HG03025 (cell line): ENCODE measurements around the gene NME7.
"Not testable (repeated sequence)": the region's sequence is repeated elsewhere in the genome, so short reads cannot be mapped to it uniquely, and the experiment has no call there.

Experiments
- ATAC-seq: cut with Tn5 transposase; IDR thresholded peaks from one replicate; pipeline ENCODE4 v1.9.1; 2021; ENCODE audit warnings: mild to moderate bottlenecking, moderate library complexity; ENCODE audit not compliant: unreplicated experiment, low FRiP score

Gene NME7

DNA sequence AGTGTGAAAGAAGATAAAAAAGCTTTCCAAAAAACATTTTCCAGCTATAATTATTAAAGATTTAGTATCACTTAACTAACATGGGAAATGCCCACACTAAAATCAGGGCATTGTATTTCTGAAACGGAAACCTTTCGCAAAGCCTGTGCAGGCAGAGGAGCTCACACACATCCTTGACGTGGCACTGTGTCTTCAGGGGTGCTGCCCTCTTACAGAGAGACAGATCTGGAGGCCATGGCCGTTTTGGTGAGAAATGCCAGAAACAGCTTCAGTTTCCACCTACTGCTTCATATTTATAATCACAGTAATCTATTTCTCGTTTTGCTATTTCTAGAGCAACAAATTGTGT, 234.4 kb downstream of the NME7 start:
- no peak for ATAC-seq

DNA sequence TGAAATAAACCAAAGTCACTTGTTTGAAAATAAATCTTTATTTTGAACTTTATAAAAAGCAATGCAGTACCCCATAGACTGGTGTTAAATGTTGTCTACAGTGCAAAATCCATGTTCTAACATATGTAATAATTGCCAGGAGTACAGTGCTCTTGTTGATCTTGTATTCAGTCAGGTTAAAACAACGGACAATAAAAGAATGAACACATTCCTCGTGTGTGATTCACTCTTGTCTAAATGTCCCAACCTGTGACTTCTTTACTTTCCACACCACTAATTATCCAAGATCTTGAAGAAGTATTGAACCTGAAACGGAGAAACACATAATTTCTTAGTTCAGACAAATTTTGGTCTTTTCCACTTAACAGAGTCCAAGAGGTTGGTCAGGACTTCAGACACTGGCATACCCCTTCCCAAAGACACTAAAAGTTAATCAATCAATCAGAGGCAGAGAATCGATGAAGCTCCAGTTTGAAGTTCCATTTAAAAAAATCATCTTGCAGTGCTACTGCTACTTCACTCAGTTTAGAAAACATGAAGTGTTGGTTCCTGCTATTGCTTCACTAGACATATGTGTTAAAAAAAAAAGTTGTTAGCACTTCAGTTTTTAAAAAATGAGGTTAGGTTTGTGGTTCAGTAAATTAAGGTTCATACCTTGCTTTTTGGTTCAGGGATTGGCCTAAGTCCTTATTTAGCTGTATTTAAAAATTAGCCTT, 234.9 kb downstream of the NME7 start:
- ATAC-seq: no peak

DNA sequence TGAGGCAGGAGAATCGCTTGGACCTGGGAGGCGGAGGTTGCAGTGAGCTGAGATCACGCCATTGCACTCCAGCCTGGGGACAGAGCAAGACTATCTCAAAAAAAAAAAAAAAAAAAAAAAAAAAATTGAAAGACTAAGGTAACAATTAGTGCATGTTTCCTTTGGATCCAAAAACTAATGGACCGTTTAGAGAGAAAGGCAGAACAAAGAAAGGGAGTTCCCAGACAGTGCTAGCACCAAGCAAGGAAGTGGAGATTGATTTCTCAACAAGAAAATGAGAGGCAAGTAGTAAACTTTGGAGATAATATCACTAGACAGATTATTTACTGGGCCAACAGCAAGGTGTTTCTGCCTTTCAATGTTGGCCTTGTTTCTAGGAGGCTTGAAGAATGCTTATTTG, 236.9 kb downstream of the NME7 start:
- no peak for ATAC-seq

DNA sequence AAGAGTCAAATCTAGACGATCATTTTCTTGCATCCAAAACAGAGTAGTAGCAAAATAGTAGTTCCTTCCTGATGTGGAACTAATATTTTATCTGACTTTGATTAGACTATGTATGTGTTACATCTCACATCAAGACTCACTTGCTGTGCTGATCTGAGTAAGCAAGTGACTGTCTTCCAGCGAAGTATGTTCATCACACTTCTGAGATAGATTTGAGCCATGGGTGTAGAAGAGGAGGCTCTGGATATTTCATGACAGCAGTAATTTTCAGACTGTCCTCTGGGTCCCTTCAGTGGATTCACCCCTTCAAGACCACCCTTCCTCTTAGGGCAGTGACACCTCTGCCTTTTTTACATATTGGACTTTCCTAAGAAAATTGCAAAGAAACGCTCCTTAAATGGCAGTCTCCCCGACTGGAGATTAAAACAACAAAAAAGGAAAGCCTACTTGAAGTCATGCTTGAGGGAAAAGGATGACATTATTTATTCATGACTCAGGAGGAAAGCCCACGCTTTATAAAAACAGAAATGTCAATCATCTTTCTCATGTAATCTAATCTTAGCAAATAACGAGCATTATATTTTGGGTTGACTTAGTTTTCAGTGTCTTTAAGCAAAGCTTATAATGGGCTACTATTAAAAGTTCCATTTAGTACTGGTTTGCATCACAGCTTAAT, 238.3 kb downstream of the NME7 start:
- ATAC-seq: no peak

DNA sequence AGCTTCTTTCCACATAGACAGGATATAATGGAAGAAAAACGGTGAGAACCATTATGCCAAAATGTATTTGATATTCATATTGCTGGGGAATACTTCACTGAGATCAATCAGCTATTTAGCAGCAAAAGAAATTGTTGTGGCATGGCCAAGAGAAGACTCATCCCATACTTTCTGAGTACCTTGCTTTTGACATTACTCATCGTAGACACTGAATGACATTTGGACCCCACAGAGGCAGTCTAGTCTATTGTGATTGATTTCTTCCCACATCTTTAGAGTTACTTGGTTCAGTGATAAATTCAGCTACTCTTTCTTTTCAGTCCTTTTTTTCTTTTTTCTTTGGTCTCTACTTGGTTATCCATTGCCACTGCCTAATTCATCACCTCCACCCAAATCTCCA, 239.0 kb downstream of the NME7 start:
- ATAC-seq: no peak

DNA sequence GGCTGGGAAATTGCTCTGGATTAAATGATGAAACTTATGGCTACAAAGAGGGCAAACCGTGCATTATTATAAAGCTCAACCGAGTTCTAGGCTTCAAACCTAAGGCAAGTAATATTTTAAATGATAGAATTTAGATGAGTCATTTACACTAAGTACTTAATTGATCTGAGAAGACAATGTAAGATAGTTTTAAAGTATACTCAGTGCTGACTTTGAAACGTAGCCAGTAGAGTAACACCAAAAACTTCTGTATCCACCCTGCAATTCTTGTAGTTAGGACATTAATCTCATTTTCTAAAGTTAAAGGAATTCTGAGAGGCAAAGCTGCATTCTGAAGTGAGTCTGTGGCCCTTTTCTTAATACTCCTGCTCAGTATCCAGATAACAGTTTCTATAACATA, 240.3 kb downstream of the NME7 start:
- ATAC-seq: no peak

DNA sequence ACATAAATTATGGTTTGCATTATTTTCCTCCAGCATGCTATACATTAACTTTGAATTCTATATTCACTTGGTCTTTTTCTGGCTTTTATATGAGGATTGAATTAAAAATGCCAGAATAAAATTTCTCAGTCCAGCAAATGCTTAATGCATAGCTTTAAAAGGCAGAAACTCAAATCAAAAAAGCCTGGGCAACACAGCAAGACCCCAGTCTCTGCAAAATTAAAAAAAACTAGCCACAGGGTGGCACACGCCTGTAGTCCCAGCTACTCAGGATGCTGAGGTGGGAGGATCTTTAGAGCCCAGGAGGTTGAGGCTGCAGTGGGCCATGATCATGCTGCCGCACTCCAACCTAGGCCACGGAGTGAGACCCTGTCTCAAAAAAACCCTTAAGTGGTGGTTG, 241.3 kb downstream of the NME7 start:
- no peak for ATAC-seq

DNA sequence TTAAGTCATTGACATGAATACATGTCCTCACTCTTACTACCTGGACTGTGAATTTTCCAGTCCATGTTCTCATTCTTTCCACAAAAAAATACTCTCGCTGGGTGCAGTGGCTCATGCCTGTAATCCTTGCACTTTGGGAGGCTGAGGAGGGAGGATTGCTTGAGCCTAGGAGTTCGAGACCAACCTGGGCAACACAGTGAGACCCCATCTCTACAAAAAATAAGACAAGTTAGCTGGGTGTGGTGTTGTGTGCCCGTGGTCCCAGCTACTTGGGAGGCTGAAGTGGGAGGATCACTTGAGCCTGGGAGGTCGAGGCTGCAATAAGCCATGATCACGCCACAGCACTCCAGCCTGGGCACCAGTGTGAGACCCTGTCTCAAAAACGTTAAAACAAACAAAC, 242.0 kb downstream of the NME7 start:
- not testable (repeated sequence) for ATAC-seq

DNA sequence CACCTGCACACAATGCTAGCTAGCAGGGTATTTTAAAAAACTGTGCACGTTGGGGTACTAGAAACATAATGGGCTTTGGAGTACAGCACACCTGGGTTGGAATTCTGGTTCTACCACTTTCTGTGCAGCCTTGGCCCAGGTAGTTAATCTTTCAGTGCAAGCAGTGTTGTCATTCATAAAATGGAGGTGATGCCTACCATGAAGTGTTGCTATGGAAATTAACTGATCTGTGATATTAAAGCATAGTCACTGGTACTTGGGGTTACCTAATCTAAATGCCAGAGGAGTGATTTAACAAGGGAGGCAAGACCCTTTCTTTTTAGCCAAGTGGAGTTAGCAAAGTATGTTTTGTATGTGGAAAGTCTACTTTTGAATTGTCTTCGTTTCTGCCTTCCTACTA, 243.1 kb downstream of the NME7 start:
- ATAC-seq: no peak

DNA sequence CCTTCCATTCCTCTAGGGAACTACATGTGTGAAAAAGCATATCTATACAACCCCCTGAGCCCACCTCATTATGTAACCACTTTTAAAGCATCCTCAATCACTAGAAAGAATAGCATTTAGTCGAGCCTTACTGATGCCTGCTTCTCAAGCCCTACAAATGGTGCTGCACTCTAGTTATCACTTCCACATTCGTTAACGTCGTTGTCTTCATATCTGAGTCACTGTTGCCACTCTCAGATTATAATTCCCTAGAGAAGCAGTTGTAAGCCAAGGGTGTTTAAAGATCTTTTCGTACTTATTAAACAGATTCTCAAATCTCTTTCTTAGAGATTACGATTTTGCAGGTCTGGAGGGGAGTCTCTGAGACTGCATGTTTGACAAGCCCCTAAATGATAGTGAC, 244.6 kb downstream of the NME7 start:
- peak; percentile 53 for ATAC-seq

DNA sequence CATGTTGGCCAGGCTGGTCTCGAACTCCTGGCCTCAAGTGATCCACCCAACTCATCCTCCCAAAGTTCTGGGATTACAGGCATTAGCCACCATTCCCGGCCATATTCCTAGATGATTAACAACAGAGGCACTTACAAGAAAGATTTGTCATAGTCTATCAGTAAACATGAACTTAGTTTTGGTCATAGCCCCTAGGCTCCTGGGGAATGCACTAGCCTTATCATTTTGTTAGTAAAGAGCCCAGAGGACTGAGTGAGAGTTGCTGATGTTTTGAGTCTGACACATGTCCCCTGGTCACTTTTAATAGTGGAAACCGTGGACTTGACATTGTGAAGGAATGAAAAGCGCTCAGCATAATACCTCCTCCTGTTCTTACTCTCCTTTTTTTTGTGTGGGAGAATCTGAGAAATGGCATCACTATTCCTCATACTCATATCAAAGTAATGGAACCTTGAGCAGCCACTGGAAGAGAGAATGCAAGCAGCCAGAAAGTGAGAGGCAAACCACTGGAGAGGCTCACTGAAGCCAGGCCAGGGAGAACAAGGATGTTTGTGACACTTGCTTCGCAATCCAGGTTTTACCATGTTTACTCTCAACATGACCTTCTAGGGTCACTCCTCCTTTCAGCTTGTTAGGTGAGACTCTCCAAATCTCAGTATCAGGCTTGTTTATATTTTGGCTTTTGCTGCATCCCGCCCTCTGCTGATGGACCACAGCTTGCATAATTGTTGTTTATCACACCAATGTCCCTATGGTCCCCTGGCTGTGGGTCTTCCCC, 246.3 kb downstream of the NME7 start:
- ATAC-seq: no peak

DNA sequence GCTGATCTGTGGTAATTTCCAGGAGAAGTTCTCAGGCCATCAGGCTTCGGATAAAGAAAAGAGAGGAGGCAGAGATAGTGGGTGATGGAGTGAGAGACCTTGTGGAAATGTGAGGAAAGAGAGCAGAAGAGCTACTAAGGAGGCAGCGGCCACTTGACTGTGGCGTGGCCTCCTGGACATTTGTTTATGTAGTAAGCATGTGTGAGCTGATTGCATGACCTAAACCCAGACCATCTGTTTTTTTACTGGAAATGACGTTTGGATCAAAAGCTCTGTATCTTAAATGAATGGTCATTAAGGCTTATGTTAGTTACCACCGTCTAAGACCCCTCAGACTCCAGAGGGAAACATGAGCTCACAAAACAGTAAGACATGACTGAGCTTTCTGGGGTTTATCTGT, 247.5 kb downstream of the NME7 start:
- no peak for ATAC-seq

DNA sequence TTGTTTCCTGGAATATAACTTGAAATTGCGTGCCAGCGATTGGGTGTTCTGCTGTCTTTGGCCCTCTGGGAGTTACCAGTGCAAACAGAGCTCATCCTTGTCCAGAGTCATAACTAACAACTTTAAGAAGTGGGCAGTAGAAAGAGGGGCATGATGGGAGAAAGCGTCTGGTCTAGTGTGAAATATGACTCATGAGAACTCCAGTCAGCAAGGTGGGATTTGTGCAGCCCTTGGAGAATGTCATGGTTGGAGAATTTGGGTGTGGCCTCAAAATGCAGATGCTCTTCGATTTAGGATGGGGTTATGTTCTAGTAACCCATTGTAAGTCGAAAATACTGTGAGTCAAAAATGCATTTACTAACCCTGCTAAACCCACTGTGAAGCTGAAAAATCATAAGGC, 248.2 kb downstream of the NME7 start:
- no peak for ATAC-seq

DNA sequence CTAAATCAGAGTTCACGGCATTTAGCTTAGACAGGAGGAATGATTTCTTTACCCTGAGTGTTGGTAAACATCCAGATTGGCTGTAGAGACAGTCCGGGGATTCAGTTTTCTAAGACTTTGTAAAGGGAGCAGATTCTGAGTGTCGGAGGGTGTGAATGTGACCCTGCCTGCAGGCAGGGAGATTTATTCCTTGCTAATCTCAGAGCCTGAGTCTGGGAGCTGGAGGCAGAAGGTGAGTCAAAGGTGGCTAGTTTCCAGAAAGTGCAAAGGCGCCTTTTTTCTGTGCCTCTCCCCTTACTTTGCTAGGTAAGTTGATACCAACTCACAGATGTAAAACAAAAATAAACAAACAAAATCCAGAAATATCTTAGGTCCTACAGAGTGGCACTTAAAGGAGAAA, 249.4 kb downstream of the NME7 start:
- no peak for ATAC-seq

DNA sequence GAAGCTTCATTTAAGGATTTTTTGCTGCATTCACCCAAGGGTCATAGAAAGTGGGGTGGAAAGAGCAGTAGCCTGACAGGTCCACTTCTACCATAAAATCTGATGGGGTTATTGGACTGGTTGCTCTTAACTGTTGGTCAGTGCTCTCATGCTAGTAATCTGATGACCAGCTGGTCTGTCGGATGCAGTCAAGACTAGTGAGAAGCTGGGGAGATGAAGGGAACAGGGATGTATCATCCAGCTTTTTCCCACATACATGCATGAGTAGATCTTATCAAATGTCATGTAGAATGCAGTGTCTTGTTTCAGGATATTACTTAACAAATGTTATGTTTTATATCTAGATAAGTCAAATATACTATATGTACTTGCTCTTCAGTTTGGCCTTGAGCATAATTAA, 250.0 kb downstream of the NME7 start:
- ATAC-seq: no peak

DNA sequence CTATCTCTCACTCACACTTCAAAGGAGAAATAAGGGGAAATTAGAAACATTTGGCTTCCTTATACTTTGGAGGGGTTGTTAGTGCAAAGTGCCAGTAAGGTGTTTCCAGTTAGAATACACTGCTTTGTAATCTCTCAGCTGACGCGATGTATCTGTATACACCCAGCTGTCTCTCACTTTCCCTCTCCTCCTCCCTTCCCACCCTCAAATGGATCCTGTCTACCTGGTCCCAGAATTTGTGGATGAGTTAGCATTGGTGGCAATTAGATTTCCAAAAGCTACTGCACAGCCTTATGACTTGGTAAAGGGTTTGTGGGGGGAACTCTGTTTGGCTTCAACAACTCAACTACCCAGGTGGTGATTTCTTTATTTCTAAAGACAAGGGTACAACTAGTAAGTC, 250.6 kb downstream of the NME7 start:
- ATAC-seq: no peak

DNA sequence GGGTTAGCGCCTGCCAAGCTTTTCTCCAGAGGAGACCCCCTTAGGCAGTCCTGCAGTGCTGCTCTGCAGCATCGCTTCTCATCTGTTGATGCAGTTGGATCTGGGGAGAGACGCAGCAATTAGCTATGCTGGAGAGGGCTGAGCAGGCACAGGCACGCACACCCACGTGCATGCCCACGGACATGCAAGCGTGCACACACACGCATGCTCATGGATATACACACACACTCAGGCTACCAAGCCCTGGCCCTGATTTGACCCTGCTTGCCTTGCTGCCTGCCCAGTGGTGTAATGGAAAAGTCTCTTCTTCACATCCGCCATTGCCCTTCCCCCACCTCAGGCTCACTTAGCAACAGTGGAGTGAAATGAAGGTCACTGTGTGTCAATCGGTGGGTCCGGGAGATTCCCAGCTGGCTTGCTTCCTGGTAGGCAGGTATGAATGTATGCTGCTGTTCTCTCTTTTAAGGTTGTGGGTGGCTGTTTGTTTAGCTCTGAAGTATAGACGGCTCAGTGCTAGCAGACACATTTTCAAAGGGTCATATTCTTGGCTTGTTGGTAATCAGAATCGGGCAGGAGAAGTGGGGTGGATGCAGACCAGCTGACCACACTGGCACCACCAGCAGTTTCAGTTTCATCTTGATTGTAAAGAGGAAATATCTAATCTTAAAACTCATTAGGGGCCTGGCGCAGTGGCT, 251.6 kb downstream of the NME7 start:
- no peak for ATAC-seq

DNA sequence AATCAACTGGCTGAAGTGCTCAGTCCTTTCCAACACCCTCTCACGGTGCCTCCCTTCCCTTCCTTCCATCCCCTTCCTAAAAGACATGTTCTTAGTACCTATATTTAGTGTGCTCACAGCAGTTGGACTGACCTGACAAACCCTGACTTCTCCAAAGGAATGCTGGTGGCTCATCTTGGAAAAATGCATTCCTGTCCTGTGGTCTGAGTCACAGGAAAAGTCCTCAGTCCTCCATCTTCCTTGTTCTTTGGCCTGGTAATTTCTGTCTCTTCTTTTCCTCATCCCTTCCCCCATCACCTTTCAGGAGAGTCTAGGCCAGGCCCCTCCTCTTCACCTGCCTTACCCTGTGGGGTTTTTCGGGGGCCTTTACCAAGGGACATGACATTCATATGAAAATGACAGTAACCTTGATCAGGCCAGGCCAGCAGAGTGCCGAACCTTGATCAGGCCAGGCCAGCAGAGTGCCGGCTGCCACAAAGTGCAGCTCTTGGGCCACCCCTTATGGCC, 253.9 kb downstream of the NME7 start:
- ATAC-seq: no peak

DNA sequence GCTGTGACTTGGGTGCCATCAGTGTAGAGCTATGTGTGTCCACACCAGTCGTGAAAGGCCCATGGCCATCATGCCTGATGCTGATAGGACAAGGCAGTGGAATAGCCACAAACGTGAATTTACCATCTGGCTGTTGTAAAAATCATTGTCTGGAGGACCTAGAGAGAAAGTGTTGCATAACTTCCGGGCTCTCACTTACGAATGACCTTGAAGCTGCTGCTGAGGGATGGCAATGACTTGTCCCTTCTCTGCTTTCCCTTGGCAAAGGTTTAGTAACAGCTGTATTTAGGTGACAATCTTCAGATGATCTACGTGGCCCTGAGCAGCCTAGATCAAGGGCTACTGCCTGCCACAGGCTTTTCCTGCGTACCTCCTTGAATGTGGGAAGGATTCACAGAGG, 255.4 kb downstream of the NME7 start:
- ATAC-seq: no peak

DNA sequence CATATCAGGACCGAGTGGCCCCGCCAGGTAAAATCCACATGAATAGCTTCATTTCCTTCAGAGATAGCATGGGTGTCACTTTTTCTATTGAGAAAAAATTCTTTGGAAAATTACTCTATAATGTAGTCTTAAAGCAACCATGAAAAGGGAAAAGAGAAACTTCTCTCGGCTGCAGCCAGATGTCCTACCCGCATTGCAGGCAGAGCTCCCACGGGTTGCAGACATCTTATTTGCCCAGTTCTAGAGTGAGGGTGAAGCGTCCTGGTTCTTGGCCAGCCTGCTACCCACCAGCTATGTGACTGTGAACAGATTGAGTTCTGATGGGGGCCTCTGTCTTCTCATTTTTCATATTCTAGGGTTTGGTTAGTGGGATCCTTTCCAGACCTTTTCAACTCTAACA, 256.1 kb downstream of the NME7 start:
- ATAC-seq: no peak
